ENCODE data around the gene DTNB. TPM values are rescaled to one million over a fixed set of nuclear protein-coding genes. Genes with fewer than 3 reads are reported as not detected.

DTNB gene
- total and polyA plus RNA-seq, 2 donors (not counting 1 experiment from before 2014, with no cell fraction given), result 25.7 to 37.3 TPM

DNA sequence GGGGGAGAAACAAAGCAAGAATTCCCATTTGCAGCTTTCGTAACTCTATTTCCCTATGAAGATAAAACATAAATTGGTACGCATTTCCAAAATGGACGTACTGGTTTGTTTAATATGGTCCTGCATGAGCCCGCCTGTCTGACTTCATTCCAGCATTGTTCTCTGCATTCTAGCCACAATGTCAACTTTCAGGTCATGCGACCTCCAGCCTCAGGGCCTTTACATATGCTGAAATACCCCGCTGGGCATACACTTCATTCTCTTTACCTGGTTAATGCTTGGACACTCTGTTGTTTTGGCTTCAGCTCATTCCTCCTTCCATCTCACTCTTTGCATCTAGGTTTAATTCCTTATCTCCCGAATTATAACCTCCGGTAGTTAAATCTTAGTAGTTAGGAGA lies 227.9 kb downstream of the DTNB start:
- no peak for TF ChIP-seq EZH2 (IDR thresholded peaks at IDR 0.05; ENCODE audit: borderline replicate concordance, insufficient read depth, low read depth, low read length, poor library complexity, severe bottlenecking)
- TF ChIP-seq, protein P1, sequence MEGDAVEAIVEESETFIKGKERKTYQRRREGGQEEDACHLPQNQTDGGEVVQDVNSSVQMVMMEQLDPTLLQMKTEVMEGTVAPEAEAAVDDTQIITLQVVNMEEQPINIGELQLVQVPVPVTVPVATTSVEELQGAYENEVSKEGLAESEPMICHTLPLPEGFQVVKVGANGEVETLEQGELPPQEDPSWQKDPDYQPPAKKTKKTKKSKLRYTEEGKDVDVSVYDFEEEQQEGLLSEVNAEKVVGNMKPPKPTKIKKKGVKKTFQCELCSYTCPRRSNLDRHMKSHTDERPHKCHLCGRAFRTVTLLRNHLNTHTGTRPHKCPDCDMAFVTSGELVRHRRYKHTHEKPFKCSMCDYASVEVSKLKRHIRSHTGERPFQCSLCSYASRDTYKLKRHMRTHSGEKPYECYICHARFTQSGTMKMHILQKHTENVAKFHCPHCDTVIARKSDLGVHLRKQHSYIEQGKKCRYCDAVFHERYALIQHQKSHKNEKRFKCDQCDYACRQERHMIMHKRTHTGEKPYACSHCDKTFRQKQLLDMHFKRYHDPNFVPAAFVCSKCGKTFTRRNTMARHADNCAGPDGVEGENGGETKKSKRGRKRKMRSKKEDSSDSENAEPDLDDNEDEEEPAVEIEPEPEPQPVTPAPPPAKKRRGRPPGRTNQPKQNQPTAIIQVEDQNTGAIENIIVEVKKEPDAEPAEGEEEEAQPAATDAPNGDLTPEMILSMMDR (IDR thresholded peaks at IDR 0.05), result no peak
- Histone ChIP-seq H3K4me2 (replicated peaks; ENCODE audit: low read depth, low read length, poor library complexity, severe bottlenecking) (no peak overlapping the region), H3K4me3 (ENCODE audit: control extremely low read depth in 1 of 5, extremely low read depth in 1 of 5, insufficient read depth in 1 of 5, low read depth in 2 of 5, low read length in 4 of 5) (no peak overlapping the region), H2AFZ (ENCODE audit: insufficient read depth, low read depth, low read length, poor library complexity, severe bottlenecking) (no peak overlapping the region), H3K9me3 (ENCODE audit: control extremely low read depth in 1 of 3, control insufficient read depth in 2 of 3, insufficient read depth in 1 of 3, low read length in 2 of 3) (no peaks in the 10 kb centered on the region), H4K20me1 (ENCODE audit: control insufficient read depth, insufficient read depth, low read length, poor library complexity, severe bottlenecking) (no peaks in the 10 kb centered on the region), H3K79me2 (ENCODE audit: control insufficient read depth, insufficient read depth, low read length) (no peaks in the 10 kb centered on the region), H3K27ac (ENCODE audit: low read length in 2 of 2) (no peak overlapping the region), H3K27me3 (replicated peaks in 1 of 4; ENCODE audit: control extremely low read depth in 1 of 4, control insufficient read depth in 3 of 4, insufficient read depth in 4 of 4, low read length in 3 of 4) (no peaks in the 10 kb centered on the region), H3K9ac (ENCODE audit: low read length) (no peak overlapping the region), H3K4me1 (ENCODE audit: control insufficient read depth in 2 of 2, insufficient read depth in 2 of 2, low read length in 2 of 2) (peaks cover 5 to 13% of the 10 kb centered on the region in 2 donors), H3K36me3 (replicated peaks in 1 of 2; ENCODE audit: control extremely low read depth in 1 of 2, control insufficient read depth in 1 of 2, extremely low read depth in 1 of 2, insufficient read depth in 2 of 2, low read length in 1 of 2) (peaks cover 0 to 2% of the 10 kb centered on the region in 2 experiments)
- POLR2A ChIA-PET, result interaction anchor here (0.6 kb wide), 1 partner anchor 9 kb away, joined by 4 read pairs; no protein-coding TSS in a partner anchor
- intact Hi-C loops (cut with micrococcal nuclease), result no loop called here
- no peaks in the 10 kb centered on the region for H3K9me3 Mint-ChIP-seq (ENCODE audit: insufficient read depth)
- WGBS (ENCODE audit: insufficient coverage), result 100% methylated on average over 4 of the region's 8 CpGs
- ATAC-seq (ENCODE audit: low read depth) (no peak), DNase-seq (no peak)
- peaks cover 43% of the 10 kb centered on the region for H3K4me1 Mint-ChIP-seq
- no peaks in the 10 kb centered on the region for H3K27me3 Mint-ChIP-seq
- no peak overlapping the region for H3K27ac Mint-ChIP-seq
- CTCF ChIA-PET, result interaction anchor here (1.2 kb wide), 2 partner anchors 10 to 68 kb away, joined by 3 to 5 read pairs; no protein-coding TSS in a partner anchor
- H3K4me3 Mint-ChIP-seq, result no peak overlapping the region

DNA sequence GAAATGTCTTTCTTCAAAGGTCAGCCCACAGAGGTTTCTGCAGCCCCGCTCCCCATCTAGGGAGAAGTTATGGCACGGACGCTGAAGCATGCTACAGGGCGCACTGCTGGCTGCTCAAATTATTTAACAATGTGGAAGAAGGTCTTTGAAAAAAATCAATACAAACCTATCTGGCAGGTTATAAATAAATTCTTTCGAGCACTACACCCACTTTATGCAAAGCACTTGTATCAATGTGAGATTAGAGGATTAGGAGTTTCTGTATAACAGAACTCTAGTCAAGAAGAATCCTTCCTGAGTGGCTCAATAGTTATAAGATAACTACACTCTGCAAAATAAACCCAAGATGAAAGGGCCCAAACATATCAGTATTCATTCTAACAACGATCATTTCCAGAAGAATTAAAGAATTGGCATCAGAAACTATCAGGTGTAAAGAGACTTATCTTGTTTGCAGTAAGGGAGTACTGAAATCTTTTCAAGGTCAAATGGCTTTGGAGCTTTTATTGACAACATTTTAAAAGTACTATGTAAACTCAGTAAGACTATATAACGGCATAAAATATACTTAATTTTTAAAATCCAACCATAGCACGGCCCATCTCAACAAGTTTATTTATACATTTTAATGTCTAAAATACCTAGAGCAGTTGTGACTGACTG lies 228.6 kb downstream of the DTNB start:
- Histone ChIP-seq H3K9ac (ENCODE audit: low read length) (peak overlapping the region; percentile 4), H4K20me1 (ENCODE audit: control insufficient read depth, insufficient read depth, low read length, poor library complexity, severe bottlenecking) (no peaks in the 10 kb centered on the region), H3K4me2 (replicated peaks; ENCODE audit: low read depth, low read length, poor library complexity, severe bottlenecking) (peak overlapping the region; percentile 52), H3K79me2 (ENCODE audit: control insufficient read depth, insufficient read depth, low read length) (no peaks in the 10 kb centered on the region), H3K4me3 (ENCODE audit: control extremely low read depth in 1 of 5, extremely low read depth in 1 of 5, insufficient read depth in 1 of 5, low read depth in 2 of 5, low read length in 4 of 5) (peak overlapping the region in 1 of 5 experiments; percentile 31), H3K27ac (ENCODE audit: low read length in 2 of 2) (no peak overlapping the region), H3K27me3 (replicated peaks in 1 of 4; ENCODE audit: control extremely low read depth in 1 of 4, control insufficient read depth in 3 of 4, insufficient read depth in 4 of 4, low read length in 3 of 4) (no peaks in the 10 kb centered on the region), H3K9me3 (ENCODE audit: control extremely low read depth in 1 of 3, control insufficient read depth in 2 of 3, insufficient read depth in 1 of 3, low read length in 2 of 3) (no peaks in the 10 kb centered on the region), H2AFZ (ENCODE audit: insufficient read depth, low read depth, low read length, poor library complexity, severe bottlenecking) (no peak overlapping the region), H3K4me1 (ENCODE audit: control insufficient read depth in 2 of 2, insufficient read depth in 2 of 2, low read length in 2 of 2) (peaks cover 5 to 13% of the 10 kb centered on the region in 2 donors), H3K36me3 (replicated peaks in 1 of 2; ENCODE audit: control extremely low read depth in 1 of 2, control insufficient read depth in 1 of 2, extremely low read depth in 1 of 2, insufficient read depth in 2 of 2, low read length in 1 of 2) (peaks cover 0 to 2% of the 10 kb centered on the region in 2 experiments)
- H3K27ac Mint-ChIP-seq, result peak overlapping the region; percentile 71
- intact Hi-C loops (cut with micrococcal nuclease), result no loop called here
- peaks cover 41% of the 10 kb centered on the region for H3K4me1 Mint-ChIP-seq
- H3K9me3 Mint-ChIP-seq (ENCODE audit: insufficient read depth), result no peaks in the 10 kb centered on the region
- H3K4me3 Mint-ChIP-seq, result peak overlapping the region; percentile 54
- H3K27me3 Mint-ChIP-seq, result no peaks in the 10 kb centered on the region
- POLR2A ChIA-PET, result interaction anchor here (0.6 kb wide), 1 partner anchor 8 kb away, joined by 4 read pairs; no protein-coding TSS in a partner anchor
- CTCF ChIA-PET, result interaction anchor here (1.2 kb wide), 1 partner anchor 67 kb away, joined by 3 read pairs; no protein-coding TSS in a partner anchor
- no peak for TF ChIP-seq EZH2 (IDR thresholded peaks at IDR 0.05; ENCODE audit: borderline replicate concordance, insufficient read depth, low read depth, low read length, poor library complexity, severe bottlenecking)
- TF ChIP-seq, protein P1 (IDR thresholded peaks at IDR 0.05), result no peak
- ATAC-seq (ENCODE audit: low read depth) (no peak), DNase-seq (no peak)
- no CpG with 5 or more reads among the region's 8 CpGs for WGBS (ENCODE audit: insufficient coverage)

Data from B cell (primary cell).